HG03097 (cell line): ENCODE data around the gene KCNT1.
"Not testable (repeated sequence)": the region's sequence is repeated elsewhere in the genome, so short reads cannot be mapped to it uniquely, and the experiment has no call there.

Source experiments
- ATAC-seq: cut with Tn5 transposase; IDR thresholded peaks from one replicate; pipeline ENCODE4 v1.9.1; 2021; ENCODE audit not compliant: unreplicated experiment, low FRiP score

The KCNT1 gene

GRCh38 chr9:135701959-135702721 lies at the start of gene KCNT1:
Gene KCNT1 (plus strand): TSS chr9:135702185. CDS start chr9:135702259, 74 bp downstream.
- ATAC-seq, result no peak

- no peak for ATAC-seq
These were observed 46.7 kb upstream of the KCNT1 start for GRCh38 chr9:135655317-135655716.

- ATAC-seq, result no peak
These were observed 44.6 kb upstream of the KCNT1 start for GRCh38 chr9:135657416-135657815.

- ATAC-seq, result no peak
These were observed 42.7 kb upstream of the KCNT1 start for GRCh38 chr9:135659252-135659651.

- ATAC-seq, result no peak
These were observed 41.6 kb upstream of the KCNT1 start for GRCh38 chr9:135660407-135660806.

- no peak for ATAC-seq
These were observed 40.0 kb upstream of the KCNT1 start for GRCh38 chr9:135661816-135662560.

- ATAC-seq, result no peak
These were observed 39.1 kb upstream of the KCNT1 start, which contains the start of gene LCN9 for GRCh38 chr9:135662758-135663450. Gene LCN9 (plus strand): TSS chr9:135663309. CDS start chr9:135663322, 13 bp downstream.

GRCh38 chr9:135663451-135663770 lies 38.6 kb upstream of the KCNT1 start:
- no peak for ATAC-seq

- no peak for ATAC-seq
These were observed 38.1 kb upstream of the KCNT1 start for GRCh38 chr9:135663857-135664256.

GRCh38 chr9:135664266-135664665 lies 37.7 kb upstream of the KCNT1 start:
- ATAC-seq, result no peak

GRCh38 chr9:135664801-135665794 lies 36.9 kb upstream of the KCNT1 start:
- no peak for ATAC-seq

- ATAC-seq, result no peak
These were observed 36.2 kb upstream of the KCNT1 start for GRCh38 chr9:135665795-135666189.

- ATAC-seq, result no peak
These were observed 35.2 kb upstream of the KCNT1 start for GRCh38 chr9:135666534-135667462.

GRCh38 chr9:135667463-135668001 lies 34.5 kb upstream of the KCNT1 start:
- no peak for ATAC-seq

GRCh38 chr9:135669018-135669417 lies 33.0 kb upstream of the KCNT1 start:
- not testable (repeated sequence) for ATAC-seq

GRCh38 chr9:135669616-135670285 lies 32.2 kb upstream of the KCNT1 start:
- no peak for ATAC-seq

- no peak for ATAC-seq
These were observed 31.0 kb upstream of the KCNT1 start for GRCh38 chr9:135670721-135671590.
